Heart left ventricle (tissue), 13 donors: ENCODE measurements around the gene RBMS1.

Source experiments
- POLR2A ChIP-seq, 2 donors: fragments of 450-650 bp; IDR thresholded peaks; one replicate each; pipeline ENCODE4 v1.6.1; 2017; ENCODE audit warnings: antibody characterized with exemption in 2 of 2, mild to moderate bottlenecking in 2 of 2, moderate library complexity in 2 of 2
- TF ChIP-seq, protein P1 (sequence below), 12 donors: fragments of 200-600 bp; sonication (generic) in 4 of 12; IDR thresholded peaks; one replicate each; pipeline versions ENCODE4 v1.5.0 to v1.8.0; 2018 to 2022; ENCODE audit warnings: antibody characterized with exemption in 12 of 12, mild to moderate bottlenecking in 5 of 12
- donor health status: ischemic (EF 13 %, LVEDD 7.1; RV severe dilation, severe dysfunction).
- donor health status: DM: no; HTN: yes; CAD: no.
- donor health status: DM: no; HTN: no; CAD: no.
- donor health status: ischemic (EF 25% LVEDD 6.9; RV normal size, moderate dysfunction).
- donor health status: ischemic (EF 25% LVEDD 5.7; RV mildly dilated, moderate dysfunction).
- donor health status: ischemic (EF 35%, LVEDD 5.7; RV mildly dilated, moderate dysfunction).
- donor health status: nonischemic (EF 11% LVEDD 7.7; RV severe dilation, severe dysfunction).
- donor health status: DM: yes; HTN: yes; CAD: no.
- donor health status: PGD.
- donor health status: ischemic (EF 29% LVEDD 5.4; RV normal size, mild dysfunction).
- donor health status: nonischemic (EF 23%, LVEDD 6.1; RV moderate dilation, normal function).

DNA sequence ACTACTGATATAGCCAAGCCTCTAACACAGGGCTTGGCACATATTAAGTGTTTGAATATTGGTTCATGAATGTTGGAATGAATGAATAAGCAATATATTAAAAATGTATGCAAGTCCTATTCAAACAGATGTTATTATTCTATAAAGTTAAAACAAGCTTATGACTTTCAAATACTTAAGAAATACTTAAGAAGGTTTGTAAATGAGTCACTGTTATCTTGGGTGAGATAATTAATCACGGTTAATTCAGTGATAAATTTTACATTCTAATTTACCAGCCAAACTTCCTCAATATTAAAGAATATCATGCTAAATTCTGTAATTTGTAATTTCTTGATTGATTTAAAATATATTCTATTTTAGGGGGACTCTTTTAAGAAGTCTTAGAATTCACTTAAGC lies 74.8 kb downstream of the RBMS1 start:
- TF ChIP-seq, protein P1, sequence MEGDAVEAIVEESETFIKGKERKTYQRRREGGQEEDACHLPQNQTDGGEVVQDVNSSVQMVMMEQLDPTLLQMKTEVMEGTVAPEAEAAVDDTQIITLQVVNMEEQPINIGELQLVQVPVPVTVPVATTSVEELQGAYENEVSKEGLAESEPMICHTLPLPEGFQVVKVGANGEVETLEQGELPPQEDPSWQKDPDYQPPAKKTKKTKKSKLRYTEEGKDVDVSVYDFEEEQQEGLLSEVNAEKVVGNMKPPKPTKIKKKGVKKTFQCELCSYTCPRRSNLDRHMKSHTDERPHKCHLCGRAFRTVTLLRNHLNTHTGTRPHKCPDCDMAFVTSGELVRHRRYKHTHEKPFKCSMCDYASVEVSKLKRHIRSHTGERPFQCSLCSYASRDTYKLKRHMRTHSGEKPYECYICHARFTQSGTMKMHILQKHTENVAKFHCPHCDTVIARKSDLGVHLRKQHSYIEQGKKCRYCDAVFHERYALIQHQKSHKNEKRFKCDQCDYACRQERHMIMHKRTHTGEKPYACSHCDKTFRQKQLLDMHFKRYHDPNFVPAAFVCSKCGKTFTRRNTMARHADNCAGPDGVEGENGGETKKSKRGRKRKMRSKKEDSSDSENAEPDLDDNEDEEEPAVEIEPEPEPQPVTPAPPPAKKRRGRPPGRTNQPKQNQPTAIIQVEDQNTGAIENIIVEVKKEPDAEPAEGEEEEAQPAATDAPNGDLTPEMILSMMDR (IDR thresholded peaks at IDR 0.05), result no peak
- no peak for TF ChIP-seq POLR2A (IDR thresholded peaks at IDR 0.05)
